ENCODE results near the gene VCL.

DNA sequence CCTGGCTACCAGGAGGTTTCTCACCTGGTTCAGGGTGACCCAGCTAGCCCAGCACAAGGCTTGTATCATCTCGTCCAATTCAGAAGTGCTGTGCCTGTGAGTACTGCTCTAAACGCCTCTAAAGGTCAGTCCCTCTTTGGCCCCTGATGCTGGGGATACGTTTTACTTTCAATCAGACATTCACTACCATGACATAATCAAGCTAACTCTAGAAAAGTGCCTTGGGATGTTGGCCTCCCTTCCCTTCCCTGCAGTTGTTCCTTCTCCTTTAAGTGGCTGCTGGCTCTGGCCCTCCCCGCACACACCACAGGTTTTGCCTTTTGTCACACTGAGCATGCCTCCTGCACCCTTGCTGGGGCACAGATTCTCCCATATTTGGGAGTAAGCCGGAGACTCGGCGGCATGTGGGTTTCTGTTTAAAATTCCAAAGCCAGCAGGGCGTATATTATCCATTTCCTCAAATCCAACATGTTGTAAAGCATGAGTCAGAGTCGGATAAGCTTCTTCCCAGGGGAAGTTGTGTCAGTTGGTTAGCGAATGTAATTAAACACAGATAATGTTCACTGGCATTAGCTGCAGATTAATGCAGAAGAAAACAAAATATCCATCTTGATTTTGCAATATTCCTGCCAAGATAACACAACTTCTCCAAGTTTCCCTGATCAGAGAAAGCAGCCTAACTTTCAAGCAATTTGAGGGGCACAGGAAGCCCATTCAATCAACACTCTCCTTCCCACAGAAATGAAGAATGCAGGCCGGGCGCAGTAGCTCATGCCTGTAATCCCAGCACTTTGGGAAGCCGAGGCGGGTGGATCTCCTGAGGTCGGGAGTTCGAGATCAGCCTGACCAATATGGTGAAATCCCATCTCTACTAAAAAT lies 31.8 kb upstream of the VCL start:
- TF ChIP-seq, protein P1, sequence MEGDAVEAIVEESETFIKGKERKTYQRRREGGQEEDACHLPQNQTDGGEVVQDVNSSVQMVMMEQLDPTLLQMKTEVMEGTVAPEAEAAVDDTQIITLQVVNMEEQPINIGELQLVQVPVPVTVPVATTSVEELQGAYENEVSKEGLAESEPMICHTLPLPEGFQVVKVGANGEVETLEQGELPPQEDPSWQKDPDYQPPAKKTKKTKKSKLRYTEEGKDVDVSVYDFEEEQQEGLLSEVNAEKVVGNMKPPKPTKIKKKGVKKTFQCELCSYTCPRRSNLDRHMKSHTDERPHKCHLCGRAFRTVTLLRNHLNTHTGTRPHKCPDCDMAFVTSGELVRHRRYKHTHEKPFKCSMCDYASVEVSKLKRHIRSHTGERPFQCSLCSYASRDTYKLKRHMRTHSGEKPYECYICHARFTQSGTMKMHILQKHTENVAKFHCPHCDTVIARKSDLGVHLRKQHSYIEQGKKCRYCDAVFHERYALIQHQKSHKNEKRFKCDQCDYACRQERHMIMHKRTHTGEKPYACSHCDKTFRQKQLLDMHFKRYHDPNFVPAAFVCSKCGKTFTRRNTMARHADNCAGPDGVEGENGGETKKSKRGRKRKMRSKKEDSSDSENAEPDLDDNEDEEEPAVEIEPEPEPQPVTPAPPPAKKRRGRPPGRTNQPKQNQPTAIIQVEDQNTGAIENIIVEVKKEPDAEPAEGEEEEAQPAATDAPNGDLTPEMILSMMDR (IDR thresholded peaks at IDR 0.05; ENCODE audit: poor library complexity, severe bottlenecking), result no peak
- TF ChIP-seq EZH2 (IDR thresholded peaks at IDR 0.05; ENCODE audit: borderline replicate concordance, insufficient read depth, low read length, poor library complexity, severe bottlenecking) (no peak), POLR2AphosphoS5 (IDR thresholded peaks at IDR 0.05) (no peak), RAD21 (conservative IDR thresholded peaks at IDR 0.05) (no peak)
- TF ChIP-seq, protein P2, sequence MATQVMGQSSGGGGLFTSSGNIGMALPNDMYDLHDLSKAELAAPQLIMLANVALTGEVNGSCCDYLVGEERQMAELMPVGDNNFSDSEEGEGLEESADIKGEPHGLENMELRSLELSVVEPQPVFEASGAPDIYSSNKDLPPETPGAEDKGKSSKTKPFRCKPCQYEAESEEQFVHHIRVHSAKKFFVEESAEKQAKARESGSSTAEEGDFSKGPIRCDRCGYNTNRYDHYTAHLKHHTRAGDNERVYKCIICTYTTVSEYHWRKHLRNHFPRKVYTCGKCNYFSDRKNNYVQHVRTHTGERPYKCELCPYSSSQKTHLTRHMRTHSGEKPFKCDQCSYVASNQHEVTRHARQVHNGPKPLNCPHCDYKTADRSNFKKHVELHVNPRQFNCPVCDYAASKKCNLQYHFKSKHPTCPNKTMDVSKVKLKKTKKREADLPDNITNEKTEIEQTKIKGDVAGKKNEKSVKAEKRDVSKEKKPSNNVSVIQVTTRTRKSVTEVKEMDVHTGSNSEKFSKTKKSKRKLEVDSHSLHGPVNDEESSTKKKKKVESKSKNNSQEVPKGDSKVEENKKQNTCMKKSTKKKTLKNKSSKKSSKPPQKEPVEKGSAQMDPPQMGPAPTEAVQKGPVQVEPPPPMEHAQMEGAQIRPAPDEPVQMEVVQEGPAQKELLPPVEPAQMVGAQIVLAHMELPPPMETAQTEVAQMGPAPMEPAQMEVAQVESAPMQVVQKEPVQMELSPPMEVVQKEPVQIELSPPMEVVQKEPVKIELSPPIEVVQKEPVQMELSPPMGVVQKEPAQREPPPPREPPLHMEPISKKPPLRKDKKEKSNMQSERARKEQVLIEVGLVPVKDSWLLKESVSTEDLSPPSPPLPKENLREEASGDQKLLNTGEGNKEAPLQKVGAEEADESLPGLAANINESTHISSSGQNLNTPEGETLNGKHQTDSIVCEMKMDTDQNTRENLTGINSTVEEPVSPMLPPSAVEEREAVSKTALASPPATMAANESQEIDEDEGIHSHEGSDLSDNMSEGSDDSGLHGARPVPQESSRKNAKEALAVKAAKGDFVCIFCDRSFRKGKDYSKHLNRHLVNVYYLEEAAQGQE (IDR thresholded peaks at IDR 0.05; ENCODE audit: borderline replicate concordance), result no peak
